NT2/D1 (cell line): ENCODE measurements around the gene SMIM26.

Experiments
- YY1 ChIP-seq: IDR thresholded peaks from 2 replicates; pipeline ENCODE4 v1.6.1; 2011; ENCODE audit not compliant: insufficient read length, insufficient read depth
- ZNF274 ChIP-seq: IDR thresholded peaks from 2 replicates; pipeline ENCODE4 v1.6.1; 2011; ENCODE audit warnings: mild to moderate bottlenecking, low read depth, low read length

GRCh38 chr20:18587665-18588573 lies 20.7 kb downstream of the SMIM26 start, which contains the start of gene DTD1:
- no peak for TF ChIP-seq YY1
- TF ChIP-seq ZNF274 = no peak
